ENCODE measurements around the gene ADGRA1.

DNA sequence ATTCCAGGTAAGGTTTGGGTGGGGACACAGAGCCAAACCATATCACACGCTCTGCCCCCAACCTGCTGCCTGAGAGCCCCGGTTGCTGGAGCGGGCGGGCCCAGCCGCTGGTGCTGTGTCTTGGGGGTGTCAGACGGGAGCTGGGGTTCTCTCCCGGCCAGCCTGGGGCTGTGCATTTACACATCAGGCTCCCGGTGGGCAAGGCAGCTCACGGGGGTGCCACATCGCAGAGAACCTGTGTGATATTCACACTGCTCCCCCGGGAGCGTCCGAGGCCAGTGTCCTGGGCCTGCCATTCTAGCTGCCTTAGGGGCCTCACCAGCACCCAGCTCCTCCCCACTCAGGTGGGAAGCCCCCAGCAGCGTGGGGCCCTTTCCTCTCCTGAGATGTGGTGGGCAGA is 35.6 kb upstream of the ADGRA1 start:
- TF ChIP-seq, protein P1, sequence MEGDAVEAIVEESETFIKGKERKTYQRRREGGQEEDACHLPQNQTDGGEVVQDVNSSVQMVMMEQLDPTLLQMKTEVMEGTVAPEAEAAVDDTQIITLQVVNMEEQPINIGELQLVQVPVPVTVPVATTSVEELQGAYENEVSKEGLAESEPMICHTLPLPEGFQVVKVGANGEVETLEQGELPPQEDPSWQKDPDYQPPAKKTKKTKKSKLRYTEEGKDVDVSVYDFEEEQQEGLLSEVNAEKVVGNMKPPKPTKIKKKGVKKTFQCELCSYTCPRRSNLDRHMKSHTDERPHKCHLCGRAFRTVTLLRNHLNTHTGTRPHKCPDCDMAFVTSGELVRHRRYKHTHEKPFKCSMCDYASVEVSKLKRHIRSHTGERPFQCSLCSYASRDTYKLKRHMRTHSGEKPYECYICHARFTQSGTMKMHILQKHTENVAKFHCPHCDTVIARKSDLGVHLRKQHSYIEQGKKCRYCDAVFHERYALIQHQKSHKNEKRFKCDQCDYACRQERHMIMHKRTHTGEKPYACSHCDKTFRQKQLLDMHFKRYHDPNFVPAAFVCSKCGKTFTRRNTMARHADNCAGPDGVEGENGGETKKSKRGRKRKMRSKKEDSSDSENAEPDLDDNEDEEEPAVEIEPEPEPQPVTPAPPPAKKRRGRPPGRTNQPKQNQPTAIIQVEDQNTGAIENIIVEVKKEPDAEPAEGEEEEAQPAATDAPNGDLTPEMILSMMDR (IDR thresholded peaks at IDR 0.05): no peak
- no peak for TF ChIP-seq POLR2A (IDR thresholded peaks at IDR 0.05)
- no peak for TF ChIP-seq POLR2AphosphoS5 (IDR thresholded peaks at IDR 0.05)
